Breast epithelium (tissue), 3 donors: ENCODE results near the gene B4GALNT3.

Source experiments
- POLR2A ChIP-seq: fragments of 450-650 bp; IDR thresholded peaks from one replicate; pipeline ENCODE4 v1.6.1; 2016; ENCODE audit warnings: antibody characterized with exemption, mild to moderate bottlenecking, moderate library complexity
- POLR2AphosphoS5 ChIP-seq, 3 donors: sonication (generic); formaldehyde crosslinking; IDR thresholded peaks; one replicate each; pipeline ENCODE4 v1.6.1; 2017; ENCODE audit warnings: antibody characterized with exemption in 3 of 3
- TF ChIP-seq, protein P1 (sequence below), 3 donors: fragments of 450-650 bp; IDR thresholded peaks; one replicate each; pipeline ENCODE4 v1.5.1; 2016 to 2017; ENCODE audit warnings: antibody characterized with exemption in 3 of 3, mild to moderate bottlenecking in 3 of 3, moderate library complexity in 3 of 3

DNA sequence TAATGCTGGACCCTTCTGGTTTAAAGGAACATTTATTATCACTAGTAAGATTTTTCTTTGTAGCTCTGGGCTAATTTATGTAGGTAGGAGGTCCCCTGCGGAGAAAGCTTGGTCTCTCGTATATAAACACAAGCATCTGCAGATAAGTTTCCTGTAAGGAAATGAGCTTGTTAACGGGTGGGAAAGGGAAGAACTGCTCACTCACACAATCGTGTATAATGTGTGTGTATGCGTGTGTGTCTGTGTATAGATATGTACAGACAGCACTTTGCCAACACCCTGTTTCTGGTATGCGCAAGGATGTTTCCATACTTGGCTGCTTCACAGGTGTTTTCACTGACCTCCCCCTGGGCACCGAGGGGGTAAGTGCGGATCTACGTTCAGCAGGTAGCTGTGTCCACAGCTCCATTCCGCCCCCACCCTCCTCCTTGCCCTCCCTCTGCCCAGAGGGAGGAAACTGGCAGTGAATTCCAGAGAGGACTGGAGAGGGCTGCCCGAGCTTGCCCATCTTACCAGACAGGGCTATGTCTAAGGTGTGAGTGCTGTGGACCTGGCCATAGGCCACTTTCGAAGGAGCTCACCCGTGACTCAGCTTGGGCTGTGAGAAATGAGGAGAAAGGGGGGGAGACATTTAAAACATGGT is 138.3 kb downstream of the B4GALNT3 start:
- TF ChIP-seq, protein P1, sequence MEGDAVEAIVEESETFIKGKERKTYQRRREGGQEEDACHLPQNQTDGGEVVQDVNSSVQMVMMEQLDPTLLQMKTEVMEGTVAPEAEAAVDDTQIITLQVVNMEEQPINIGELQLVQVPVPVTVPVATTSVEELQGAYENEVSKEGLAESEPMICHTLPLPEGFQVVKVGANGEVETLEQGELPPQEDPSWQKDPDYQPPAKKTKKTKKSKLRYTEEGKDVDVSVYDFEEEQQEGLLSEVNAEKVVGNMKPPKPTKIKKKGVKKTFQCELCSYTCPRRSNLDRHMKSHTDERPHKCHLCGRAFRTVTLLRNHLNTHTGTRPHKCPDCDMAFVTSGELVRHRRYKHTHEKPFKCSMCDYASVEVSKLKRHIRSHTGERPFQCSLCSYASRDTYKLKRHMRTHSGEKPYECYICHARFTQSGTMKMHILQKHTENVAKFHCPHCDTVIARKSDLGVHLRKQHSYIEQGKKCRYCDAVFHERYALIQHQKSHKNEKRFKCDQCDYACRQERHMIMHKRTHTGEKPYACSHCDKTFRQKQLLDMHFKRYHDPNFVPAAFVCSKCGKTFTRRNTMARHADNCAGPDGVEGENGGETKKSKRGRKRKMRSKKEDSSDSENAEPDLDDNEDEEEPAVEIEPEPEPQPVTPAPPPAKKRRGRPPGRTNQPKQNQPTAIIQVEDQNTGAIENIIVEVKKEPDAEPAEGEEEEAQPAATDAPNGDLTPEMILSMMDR (IDR thresholded peaks at IDR 0.05) = no peak
- no peak for TF ChIP-seq POLR2A
- no peak for TF ChIP-seq POLR2AphosphoS5 (IDR thresholded peaks at IDR 0.05)
